ENCODE data around the gene APH1B. TPM values are rescaled to one million over a fixed set of nuclear protein-coding genes. Genes with fewer than 3 reads are reported as not detected.

The APH1B gene
- total and polyA plus RNA-seq, 7 donors: 1.8 to 11.0 (median 7.9) TPM

DNA sequence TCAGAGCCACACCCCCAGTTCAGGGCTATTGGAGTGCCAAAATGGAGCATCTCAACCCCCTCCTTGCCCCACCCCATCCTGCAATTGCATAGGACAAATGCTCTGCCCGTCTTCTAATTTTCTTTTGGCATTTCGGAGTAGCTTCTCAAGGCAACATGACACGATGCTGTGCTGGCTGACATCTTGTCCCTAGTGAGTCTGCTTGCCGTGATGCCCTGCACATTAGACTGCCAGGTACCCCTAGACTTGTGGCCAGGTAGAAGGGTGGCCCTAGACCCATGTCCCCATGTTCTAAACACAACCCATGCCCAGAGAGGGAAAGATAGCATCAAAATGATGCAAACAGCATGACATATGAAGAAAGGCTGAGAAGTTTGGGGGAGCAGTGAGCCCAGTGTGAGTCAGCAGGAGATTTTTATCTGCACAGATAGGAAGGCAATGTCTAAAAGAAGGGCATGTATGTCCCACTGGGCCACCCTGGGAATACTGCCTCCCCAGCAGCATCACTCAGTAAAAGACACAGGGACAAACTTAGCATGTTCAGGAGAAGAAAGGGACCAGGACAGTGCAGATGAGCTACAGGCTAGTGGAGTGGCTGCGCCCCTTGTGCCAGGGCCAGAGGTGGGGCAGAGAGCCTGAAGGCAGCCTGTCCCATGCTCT, 67.5 kb downstream of the APH1B start:
- Histone ChIP-seq H3K27ac (no peak overlapping the region), H3K27me3 (no peaks in the 10 kb centered on the region), H3K36me3 (no peaks in the 10 kb centered on the region), H3K9me3 (no peaks in the 10 kb centered on the region), H3K4me3 (no peak overlapping the region), H3K4me1 (peaks cover 0 to 10% (median 7%) of the 10 kb centered on the region in 4 donors)
- TF ChIP-seq POLR2AphosphoS5 (IDR thresholded peaks at IDR 0.05) (no peak), EP300 (IDR thresholded peaks at IDR 0.05) (no peak), POLR2A (IDR thresholded peaks at IDR 0.05) (no peak)
- TF ChIP-seq, protein P1, sequence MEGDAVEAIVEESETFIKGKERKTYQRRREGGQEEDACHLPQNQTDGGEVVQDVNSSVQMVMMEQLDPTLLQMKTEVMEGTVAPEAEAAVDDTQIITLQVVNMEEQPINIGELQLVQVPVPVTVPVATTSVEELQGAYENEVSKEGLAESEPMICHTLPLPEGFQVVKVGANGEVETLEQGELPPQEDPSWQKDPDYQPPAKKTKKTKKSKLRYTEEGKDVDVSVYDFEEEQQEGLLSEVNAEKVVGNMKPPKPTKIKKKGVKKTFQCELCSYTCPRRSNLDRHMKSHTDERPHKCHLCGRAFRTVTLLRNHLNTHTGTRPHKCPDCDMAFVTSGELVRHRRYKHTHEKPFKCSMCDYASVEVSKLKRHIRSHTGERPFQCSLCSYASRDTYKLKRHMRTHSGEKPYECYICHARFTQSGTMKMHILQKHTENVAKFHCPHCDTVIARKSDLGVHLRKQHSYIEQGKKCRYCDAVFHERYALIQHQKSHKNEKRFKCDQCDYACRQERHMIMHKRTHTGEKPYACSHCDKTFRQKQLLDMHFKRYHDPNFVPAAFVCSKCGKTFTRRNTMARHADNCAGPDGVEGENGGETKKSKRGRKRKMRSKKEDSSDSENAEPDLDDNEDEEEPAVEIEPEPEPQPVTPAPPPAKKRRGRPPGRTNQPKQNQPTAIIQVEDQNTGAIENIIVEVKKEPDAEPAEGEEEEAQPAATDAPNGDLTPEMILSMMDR (IDR thresholded peaks at IDR 0.05): no peak
- intact Hi-C loops (cut with DNase I): no loop called here
- 91 to 94% methylated on average over 5 of the region's 5 CpGs for WGBS, 2 donors
- peak; percentile 14 for DNase-seq

DNA sequence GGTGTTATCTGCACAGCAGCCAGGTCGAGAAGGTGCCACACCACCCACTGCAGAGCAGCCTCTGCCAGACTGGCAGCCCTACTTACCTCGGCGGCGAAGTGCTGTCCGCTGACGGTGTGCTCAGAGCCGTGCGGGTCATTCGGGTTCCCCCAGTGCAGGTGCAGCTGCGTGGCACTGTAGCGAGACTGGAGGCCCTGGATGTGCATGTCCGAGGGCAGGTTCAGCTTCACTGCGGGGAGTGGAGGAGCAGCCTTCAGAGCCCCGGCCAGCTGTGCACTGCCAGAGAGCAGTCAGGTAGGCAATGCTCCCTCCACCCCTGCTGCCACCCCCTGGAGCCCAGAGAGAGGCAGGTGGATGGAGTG, 68.0 kb downstream of the APH1B start:
- Histone ChIP-seq H3K27me3 (no peaks in the 10 kb centered on the region), H3K9me3 (no peaks in the 10 kb centered on the region), H3K27ac (no peak overlapping the region), H3K36me3 (no peaks in the 10 kb centered on the region), H3K4me1 (peaks cover 0 to 10% (median 7%) of the 10 kb centered on the region in 4 donors), H3K4me3 (no peak overlapping the region)
- TF ChIP-seq POLR2AphosphoS5 (IDR thresholded peaks at IDR 0.05): no peak
- TF ChIP-seq POLR2A (IDR thresholded peaks at IDR 0.05): no peak
- no peak for TF ChIP-seq EP300 (IDR thresholded peaks at IDR 0.05)
- TF ChIP-seq, protein P1 (IDR thresholded peaks at IDR 0.05): no peak
- DNase-seq: no peak
- intact Hi-C loops (cut with DNase I): no loop called here
- 88 to 93% methylated on average over 14 of the region's 14 CpGs for WGBS, 2 donors

- intact Hi-C loops (cut with DNase I): no loop called here
- TF ChIP-seq, protein P1 (IDR thresholded peaks at IDR 0.05): no peak
- TF ChIP-seq POLR2A (IDR thresholded peaks at IDR 0.05) (no peak), EP300 (IDR thresholded peaks at IDR 0.05) (no peak), POLR2AphosphoS5 (IDR thresholded peaks at IDR 0.05) (no peak)
- DNase-seq: no peak
- Histone ChIP-seq H3K36me3 (no peaks in the 10 kb centered on the region), H3K27me3 (no peaks in the 10 kb centered on the region), H3K4me1 (peaks cover 0 to 10% (median 7%) of the 10 kb centered on the region in 4 donors), H3K27ac (no peak overlapping the region), H3K9me3 (no peaks in the 10 kb centered on the region), H3K4me3 (no peak overlapping the region)
- WGBS, 2 donors: 80 to 84% methylated on average over 6 of the region's 6 CpGs
These were observed 69.9 kb downstream of the APH1B start for GRCh38 chr15:63347074-63347857.

DNA sequence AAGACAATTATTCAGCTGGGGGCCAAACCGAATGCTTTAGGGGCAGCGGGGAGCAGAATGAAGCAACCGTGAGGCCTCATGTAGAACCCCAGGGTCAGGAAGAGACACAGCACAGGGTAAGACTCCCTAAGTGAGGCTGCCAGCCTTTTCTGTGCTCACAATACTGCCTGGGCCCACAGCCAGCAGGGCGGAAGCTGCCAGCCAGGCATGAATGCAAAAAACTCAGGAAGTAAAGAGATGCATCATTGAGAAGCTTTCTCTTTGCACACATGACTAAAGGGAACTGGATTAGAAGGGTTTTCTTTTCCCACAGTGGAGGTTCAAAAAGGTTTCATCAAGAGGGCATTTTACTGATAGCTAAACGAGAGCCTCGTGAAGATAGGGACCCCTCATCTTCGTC, 71.0 kb downstream of the APH1B start:
- Histone ChIP-seq H3K4me1 (peaks cover 0 to 10% (median 7%) of the 10 kb centered on the region in 4 donors), H3K9me3 (no peaks in the 10 kb centered on the region), H3K36me3 (no peaks in the 10 kb centered on the region), H3K27ac (peak overlapping the region; percentile 4 to 55 (median 46)), H3K4me3 (no peak overlapping the region), H3K27me3 (no peaks in the 10 kb centered on the region)
- peak; percentile 83 for DNase-seq
- TF ChIP-seq EP300 (IDR thresholded peaks at IDR 0.05) (no peak), POLR2AphosphoS5 (IDR thresholded peaks at IDR 0.05) (no peak), POLR2A (IDR thresholded peaks at IDR 0.05) (no peak)
- WGBS, 2 donors: 31 to 67% methylated on average over 7 of the region's 7 CpGs
- intact Hi-C loops (cut with DNase I): no loop called here

GRCh38 chr15:63349156-63349555, 71.8 kb downstream of the APH1B start:
- no peak for TF ChIP-seq POLR2A (IDR thresholded peaks at IDR 0.05)
- TF ChIP-seq, protein P1 (IDR thresholded peaks at IDR 0.05): no peak
- no peak for TF ChIP-seq EP300 (IDR thresholded peaks at IDR 0.05)
- no peak for TF ChIP-seq POLR2AphosphoS5 (IDR thresholded peaks at IDR 0.05)
- DNase-seq: no peak
- peaks cover 0 to 10% (median 7%) of the 10 kb centered on the region in 4 donors for H3K4me1 ChIP-seq
- peak overlapping the region in 2 of 4 donors; percentile 4 to 54 for H3K27ac ChIP-seq
- intact Hi-C loops (cut with DNase I): no loop called here
- H3K4me3 ChIP-seq: no peak overlapping the region
- H3K9me3 ChIP-seq: no peaks in the 10 kb centered on the region
- H3K27me3 ChIP-seq: no peaks in the 10 kb centered on the region
- 92 to 96% methylated on average over 6 of the region's 6 CpGs for WGBS, 2 donors
- no peaks in the 10 kb centered on the region for H3K36me3 ChIP-seq

All from sigmoid colon (tissue), 7 donors.